ENCODE results near the gene EPSTI1.

The EPSTI1 gene

DNA sequence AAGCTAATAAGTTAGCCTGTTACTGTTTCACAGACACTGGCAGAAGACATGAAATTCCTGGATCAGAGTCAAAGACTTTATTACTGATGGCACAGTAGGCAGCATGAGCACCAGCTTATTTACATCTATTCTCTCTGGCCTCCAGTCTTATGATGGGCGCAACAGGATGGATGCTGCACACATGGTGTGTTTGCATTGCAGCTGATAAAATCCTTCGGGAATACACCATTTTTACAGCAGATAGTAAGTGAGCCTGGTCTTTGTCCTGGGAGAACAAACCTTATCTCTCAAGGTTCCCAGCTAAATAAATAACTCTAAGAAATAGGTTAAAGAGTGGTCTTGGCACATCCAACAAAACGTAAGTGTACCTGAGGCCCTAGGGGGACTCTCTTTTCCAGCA is 16.0 kb downstream of the EPSTI1 start:
- FAIRE-seq (no peak), DNase-seq (ENCODE audit: low spot score) (no peak)

DNA sequence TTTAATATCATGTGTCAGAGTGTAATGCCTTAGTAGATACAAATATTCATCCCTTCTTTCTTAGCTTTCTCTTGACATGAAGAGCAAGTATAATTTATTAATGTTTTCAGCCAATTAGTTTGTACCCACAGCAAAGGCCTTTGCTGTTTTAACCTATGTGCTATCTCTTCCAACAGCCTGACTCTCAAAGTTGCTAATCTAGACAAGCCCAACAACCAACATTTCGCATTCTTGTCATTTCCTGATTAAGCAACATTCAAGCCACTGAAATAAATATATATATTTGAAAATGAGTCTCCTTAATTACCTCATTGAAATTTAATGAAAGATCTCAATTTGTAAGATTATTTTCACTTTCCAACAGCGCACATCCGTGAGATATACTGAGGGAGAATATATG is 18.5 kb downstream of the EPSTI1 start:
- FAIRE-seq (no peak), DNase-seq (ENCODE audit: low spot score) (no peak)

DNA sequence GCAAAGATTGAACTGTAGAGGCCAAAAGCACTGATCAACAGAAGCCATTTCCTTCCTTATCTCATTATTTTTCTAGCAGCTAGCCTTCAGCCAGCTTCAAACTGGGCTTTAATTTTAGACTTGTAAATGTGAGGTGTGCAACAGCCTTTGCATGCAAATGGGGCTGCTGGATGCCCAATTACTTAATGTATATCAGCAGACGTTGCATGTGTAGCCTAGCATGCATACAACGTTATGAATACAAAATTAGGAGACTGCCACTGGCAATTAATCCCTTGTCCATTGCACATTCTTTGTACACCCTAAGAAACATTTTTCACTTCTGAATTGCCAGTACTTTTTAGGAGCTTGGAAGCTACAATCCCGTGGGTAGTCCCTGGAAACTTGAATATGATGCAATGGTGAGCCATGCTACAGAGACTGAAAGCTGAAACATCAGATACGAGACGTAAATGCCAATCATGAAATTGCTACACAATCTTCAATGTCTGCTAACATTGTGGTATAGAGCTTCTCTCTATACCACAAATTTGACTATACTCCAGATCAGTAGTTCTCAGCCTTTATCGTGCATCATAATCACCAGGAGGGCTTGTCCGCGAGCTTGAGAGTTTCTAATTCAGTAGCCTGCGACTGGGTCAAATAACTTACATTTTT is 20.2 kb downstream of the EPSTI1 start:
- FAIRE-seq (no peak), DNase-seq (ENCODE audit: low spot score) (no peak)

DNA sequence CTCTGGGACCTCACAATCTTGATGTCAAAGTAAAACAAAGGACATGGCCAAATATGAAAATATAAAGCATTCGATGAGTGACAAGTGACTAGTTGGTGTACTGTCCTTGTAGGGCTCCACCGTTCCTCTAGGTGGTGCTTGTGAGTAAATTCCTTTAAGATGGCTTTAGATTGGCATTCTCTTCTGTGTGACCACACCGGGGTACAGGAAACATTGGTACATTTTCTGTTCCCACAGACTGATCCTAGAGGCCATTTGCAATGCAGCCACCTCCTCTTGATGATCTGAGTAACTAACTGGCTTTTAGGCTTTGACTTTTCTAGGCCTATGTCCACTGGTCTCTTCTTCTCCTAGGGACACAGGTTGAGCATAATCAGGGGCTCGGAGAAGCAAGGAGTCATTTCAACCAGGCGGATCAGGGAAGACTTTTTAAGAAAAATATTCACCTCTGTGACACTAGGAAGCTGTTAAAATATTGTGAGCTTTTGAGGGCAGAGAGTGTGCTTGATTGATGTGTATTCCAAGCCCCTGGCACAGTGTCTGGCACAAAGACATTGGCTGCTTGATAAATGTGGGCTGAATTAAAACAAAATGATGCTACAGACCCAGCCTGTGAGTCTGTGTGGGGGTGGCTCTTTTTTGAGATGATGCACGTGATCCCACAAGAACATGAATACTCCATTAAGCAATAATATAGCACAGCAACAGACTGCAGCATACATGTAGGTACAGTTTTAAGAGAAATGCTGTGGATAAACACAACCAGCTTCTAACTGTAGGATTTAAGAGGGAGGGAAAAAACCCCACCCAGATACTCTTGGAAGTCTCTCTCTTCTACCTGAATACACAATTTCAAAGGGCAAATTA is 21.0 kb downstream of the EPSTI1 start:
- DNase-seq (ENCODE audit: low spot score) (peak; percentile 46), FAIRE-seq (no peak)

DNA sequence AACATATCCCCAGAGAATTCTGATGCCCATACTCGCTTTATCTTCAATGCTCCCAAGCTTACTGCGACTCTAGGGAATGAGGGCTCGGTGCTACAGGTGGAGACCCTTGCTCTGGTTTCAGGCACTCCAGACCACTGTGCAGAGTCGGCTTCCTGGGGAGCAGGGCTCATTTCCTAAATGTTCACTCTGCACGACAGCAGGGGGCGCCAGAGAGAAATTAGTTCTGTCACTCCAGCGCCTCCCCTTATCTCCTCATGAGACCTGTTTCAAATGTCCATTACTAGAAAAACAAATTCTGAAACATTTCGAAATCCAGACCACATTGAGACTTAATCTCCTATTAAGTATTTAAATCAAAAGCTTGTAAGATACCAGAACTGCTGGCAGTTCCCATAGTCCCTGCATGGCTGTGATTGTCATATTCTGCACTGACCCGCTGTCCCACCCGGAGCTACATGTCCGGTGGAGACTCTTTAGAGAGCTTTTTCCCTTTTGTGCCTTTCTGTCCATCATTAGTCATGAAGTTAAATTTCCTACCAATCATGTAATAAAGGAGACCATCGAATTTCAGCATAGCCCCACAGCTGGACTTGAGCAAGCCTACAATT is 22.4 kb downstream of the EPSTI1 start:
- DNase-seq (ENCODE audit: low spot score) (peak; percentile 65), FAIRE-seq (no peak)

DNA sequence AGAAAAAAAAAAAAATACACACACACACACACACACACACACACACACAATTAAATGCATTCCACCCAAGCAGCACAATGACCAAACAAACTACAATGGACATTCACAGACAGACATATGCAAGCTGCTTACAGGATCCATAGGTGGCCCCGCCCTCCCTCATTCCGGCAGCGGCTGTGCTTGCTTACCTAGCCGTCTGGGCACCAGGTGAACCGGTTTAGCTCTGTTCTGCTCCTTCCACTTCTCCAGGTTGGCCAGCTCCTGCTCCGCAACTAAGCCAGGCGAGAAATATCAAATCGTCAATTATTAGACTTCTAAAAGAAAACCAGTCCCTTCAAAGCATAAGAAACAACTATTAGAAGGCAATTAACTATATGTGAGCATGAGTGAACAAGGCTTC is 23.1 kb downstream of the EPSTI1 start:
- no peak for FAIRE-seq

DNA sequence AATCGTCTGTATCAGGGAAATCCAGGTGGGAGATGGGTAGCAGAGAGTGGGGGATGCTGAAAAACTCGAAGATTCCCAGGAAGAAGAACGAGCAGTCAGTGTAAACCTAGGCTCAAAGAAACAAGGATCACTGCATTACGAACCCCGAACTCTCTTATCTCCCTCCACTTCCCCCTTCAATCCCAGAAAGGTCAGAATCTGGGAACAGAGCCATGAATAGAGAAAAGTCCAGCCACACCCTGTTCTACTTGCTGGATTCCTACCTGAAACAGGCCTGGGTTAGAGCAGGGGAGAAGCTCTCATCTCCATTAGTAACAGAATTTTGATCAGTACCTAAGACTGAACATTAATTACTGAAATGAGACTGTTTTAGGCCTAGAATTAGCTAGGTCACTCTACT is 24.4 kb downstream of the EPSTI1 start:
- FAIRE-seq (no peak), DNase-seq (ENCODE audit: low spot score) (no peak)

More for the DNA sequence above, 23.1 kb downstream of the EPSTI1 start:
- no peak for DNase-seq (ENCODE audit: low spot score)

DNA sequence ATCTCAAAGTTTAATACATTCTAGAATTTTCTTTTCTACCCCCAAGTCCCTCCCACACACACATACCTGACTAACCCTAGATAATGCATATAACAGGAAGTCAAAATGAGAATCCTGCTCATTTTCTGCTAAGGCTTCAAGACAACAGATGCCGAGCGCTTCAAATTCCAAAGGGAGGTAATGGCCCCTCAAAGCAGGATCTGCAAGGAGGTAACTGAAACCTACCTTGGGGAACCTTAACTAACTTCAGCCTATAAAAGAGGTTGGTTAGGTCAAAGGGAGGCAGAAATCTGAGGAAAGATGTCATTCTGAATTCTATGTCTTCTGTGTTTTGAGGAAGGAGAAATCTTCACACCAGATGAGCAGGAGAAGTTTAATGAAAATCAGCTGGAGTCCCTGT is 26.8 kb downstream of the EPSTI1 start:
- DNase-seq (ENCODE audit: low spot score): no peak
- no peak for FAIRE-seq

DNA sequence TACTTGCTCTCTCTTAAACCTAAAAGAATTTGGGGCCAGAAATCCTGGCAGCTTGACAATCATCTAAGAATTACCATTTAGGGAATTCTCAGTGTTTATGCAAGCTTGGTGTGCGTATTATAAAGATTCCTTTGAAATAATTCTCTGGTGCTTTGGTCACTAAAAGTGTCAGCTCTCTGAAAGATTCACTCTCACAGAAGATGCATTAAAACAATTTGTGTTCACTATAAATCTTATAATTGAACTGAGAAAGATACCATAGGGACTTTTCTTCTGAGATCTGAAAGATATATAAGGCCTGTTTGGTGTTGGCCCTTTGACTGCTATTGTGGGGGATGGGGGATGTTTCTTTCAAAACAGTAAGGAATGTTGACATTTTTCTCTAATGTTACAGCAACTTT is 27.3 kb downstream of the EPSTI1 start:
- no peak for FAIRE-seq

DNA sequence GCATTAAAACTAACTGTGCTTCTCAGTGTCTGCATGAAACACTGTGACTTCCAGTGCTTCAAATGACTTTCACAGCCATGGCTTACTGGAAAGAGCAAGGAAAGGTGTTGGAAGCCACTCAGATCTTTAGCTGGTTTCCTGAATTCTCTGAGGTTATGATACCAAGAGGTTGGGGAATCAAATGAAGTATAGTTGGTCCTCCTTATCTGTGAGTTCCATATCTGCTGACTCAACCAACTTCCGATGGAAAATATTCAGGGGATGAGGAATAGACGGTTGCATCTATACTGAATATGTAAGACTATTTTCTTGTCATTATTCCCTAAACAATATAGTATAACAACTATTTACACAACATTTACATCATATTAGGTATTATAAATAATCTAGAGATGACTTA is 32.4 kb downstream of the EPSTI1 start:
- DNase-seq (ENCODE audit: low spot score) (no peak), FAIRE-seq (no peak)

More for the DNA sequence above, 27.3 kb downstream of the EPSTI1 start:
- DNase-seq (ENCODE audit: low spot score): no peak

DNA sequence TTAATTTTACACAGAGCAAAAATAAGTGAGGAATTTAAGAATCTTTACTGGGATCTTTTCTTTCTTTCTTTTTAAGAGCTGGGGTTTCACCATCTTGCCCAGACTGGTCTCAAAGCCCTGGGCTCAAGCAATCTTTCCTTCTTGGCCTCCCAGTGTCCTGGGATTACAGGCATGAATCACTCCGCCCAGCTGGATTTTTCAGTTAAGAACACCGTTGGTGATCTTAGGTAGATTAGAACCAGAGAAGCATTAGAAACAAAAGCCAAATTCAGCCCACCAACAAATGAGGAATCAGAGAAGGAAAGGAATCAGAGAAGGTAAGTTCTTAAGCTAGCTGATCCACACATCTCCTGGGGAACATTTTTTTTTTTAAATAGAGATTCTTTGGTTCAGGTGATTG is 34.2 kb downstream of the EPSTI1 start:
- FAIRE-seq (no peak), DNase-seq (ENCODE audit: low spot score) (no peak)

DNA sequence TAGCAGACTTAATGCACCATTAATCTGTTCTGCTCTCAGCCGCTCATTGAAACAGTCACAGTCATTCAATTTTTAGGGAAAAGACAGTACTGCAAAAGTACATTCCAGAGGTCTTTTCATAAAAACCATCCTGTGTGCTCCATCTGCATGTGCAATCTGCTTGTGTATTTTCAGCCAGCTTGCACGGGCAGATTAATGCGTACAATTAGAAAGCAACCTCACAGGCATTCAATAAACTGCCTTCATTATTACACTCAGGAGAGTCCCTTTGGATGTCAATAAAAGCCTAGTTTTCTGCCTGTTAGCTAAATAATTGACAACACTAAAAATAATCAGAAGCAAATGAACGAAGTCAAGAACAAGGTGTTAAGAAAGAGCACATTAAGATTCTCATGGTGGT is 41.9 kb downstream of the EPSTI1 start:
- FAIRE-seq: no peak
- no peak for DNase-seq (ENCODE audit: low spot score)

DNA sequence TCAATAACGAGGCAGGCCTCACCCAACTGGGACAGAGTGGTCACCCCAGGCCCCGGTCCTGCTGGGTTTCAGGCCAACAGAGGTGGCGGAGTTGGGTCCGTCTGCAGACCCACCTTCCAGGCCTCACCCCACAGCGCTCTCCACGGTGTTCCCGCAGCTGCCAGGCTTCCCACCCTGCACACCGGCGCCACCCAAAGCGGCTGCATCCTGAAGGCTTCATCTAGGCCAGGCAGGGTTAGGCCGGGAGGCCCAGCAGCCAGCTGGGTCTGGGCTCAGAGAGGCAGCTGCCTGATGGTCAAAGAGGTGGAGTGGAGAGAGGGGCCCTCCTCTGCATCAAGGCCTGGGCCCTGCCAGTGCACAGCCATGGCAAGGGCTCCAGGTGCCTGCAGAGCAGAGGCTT is 44.1 kb downstream of the EPSTI1 start:
- FAIRE-seq (no peak), DNase-seq (ENCODE audit: low spot score) (no peak)

DNA sequence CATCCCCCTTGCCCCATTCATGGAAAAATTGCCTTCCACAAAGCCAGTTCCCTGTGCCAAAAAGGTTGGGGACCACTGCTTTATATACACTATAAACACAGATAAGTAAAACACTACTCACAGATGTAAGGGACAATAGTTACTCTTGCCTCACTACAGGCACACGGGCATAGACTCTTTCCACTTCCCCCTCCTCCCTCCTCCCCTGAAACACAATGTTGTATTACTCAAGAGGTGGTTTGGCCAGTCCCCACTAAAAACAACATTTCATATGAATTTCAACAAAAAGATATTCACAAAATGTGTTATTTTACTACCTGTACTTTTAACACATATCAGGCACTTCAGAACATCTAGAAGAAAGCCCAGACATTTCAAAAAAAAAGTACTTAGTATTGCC is 45.1 kb downstream of the EPSTI1 start:
- FAIRE-seq (no peak), DNase-seq (ENCODE audit: low spot score) (no peak)

DNA sequence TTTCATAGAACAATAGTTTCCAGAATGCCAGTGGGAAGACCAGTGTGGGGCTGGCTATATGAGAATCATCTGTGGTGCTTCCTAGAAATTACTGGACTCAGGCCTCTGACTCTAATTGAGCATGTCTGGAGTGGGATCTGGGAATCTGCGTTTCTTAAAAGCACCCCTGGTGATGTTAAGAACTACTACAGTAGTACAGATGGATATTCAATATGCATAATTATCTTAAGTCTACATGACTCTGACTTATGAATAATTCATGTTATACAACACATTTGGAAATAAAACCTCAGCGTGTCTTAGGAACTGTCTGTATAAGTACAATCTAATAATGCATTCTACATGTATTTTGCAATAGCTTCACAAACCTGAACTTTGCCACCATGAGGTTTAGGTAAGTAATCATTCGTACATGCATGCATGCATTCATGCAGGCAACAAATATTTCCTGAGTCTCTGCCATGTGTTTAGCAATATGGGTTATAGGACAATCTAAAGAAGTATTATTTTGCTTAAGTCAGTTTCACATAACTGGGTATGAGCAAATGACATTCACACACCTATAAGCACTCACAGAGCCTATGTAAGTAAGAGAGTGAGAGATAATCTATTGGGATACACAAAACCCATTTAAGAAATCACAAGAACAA is 62.0 kb downstream of the EPSTI1 start:
- FAIRE-seq (no peak), DNase-seq (ENCODE audit: low spot score) (no peak)

DNA sequence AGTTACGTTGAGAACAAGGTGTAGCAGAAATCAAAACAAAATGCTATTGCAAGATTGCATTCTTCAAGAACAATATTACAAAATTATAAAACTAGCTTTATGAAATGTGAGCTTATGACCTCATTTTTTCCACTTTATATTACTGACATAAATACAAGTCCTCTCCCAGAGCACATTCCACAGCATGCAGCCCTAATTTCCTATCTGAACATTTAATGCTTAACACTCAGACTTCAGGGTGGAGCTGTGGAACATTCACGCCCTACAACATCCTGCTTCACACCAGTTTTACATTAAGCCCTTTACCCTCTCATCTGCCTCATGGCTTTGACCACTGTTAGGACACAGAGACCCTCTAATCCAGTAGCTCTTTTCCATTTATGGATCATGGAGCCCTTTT is 65.5 kb downstream of the EPSTI1 start:
- no peak for DNase-seq (ENCODE audit: low spot score)
- no peak for FAIRE-seq

DNA sequence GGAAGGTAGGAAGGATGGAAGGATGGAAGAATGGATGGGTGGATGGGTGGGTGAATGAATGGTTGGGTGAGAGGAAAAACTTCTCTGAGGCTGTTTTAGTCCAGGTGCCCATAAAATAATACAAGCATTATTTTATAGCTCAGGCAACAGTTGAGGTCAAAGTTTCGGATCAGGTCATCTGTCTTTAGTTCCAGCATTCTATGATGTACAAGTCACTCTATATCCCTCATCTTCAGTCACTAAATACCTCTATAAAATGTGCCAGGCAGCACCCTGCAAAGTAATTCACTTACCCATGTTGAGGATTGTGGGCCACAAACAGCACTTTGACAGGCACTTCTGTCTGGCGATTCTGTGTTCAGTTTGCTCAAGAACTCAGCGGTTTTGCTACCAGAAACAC is 66.0 kb downstream of the EPSTI1 start:
- no peak for FAIRE-seq
- no peak for DNase-seq (ENCODE audit: low spot score)

DNA sequence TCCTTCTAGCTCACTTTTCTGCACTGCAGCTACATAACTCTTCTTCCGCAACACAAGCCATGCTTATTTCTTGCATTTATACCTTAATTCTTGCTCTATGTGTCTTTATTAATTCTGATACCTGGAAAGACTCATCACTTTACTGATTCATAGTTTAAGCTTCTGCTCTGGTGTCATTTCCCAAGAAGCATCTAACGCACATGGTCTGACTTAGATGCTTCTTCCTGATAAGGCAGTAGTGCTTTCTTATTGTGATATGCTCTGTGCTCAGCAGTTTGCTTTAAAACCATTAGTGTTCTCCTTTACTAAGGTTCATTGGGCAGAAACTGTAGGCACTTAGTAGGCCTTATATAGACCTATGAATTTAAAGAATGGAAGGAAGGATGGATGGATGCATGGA is 66.4 kb downstream of the EPSTI1 start:
- no peak for FAIRE-seq
- no peak for DNase-seq (ENCODE audit: low spot score)

DNA sequence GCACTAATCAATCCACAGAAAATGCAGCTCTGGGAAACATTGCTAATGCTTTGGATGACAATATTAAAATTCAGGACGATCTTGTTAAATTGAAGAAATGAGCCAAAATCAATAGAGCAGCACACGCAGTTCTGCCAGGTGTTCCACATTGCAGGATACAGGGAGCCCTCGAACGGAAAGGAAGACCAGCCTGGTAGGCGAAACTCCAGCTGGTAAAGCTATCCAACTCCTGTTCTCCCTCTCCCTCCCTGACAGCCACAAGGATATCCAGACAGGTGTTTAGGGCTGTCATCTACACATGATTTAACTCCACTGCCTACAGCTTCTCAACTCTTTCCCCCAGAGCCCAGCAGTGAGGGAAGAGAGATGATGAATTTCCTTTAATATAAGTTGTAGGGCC is 67.7 kb downstream of the EPSTI1 start:
- DNase-seq (ENCODE audit: low spot score) (no peak), FAIRE-seq (no peak)

DNA sequence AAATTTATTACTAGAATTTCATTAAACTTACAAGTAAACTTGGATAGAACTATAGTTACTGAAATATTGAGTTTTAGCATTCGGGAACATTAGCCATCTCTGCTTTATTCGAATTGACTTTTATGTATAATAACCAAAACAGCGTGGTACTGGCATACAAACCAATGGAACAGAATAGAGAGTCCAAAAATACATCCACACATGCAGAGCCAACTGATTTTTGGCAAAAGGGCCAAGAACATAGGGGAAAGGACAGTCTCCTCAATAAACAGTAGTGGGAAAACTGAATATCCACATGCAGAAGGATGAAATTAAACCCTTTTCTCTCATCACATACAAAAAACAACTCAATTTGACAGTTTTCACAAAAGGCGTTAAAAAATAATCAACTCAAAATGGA is 84.3 kb downstream of the EPSTI1 start:
- DNase-seq (ENCODE audit: low spot score) (no peak), FAIRE-seq (no peak)

DNA sequence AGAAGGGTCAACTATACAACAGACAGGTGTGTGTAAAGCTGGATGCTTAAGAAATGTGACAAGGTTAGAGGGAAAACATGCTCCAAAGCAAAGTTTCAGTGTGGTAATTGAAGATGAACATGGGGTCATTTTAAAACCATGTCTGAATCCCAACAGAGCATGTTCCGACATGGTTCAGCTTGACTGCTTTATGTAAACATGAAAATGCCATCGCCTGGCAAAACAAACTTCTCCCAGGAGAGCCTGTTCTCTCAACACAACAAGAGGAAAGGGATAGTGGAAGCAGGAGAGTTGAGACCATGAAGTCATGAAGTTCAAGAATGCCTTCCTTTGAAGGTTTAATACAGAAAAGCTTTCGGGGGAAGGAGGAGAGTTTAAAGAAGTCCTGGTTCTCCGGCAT is 85.8 kb downstream of the EPSTI1 start:
- DNase-seq (ENCODE audit: low spot score): no peak
- FAIRE-seq: no peak

DNA sequence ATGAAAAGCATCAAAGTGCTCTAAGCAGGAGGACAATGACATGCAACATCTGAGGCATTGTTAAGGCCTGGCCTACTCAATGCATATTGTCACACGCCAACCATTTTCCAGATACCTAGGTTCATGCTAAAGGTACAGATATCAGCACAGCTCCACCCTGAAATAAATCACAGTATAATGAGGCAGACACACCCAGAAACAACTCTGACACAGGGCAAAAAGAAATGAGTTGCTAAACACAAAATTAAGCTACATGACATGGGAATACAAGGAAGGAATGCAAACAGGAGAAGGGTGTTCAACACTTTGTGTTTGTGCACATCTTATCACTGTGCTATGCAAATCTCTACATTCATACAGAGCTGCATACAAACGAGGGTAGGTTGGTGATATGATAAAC is 86.5 kb downstream of the EPSTI1 start:
- DNase-seq (ENCODE audit: low spot score) (no peak), FAIRE-seq (no peak)
